WTC11 (cell line): ENCODE data around the gene PKMYT1. TPM values are rescaled to one million over a fixed set of nuclear protein-coding genes. Genes with fewer than 3 reads are reported as not detected.

ENCODE experiments used
- ATAC-seq: fragments of 200-7000 bp; cut with Tn5 transposase; 2 replicates; pipeline ENCODE4 v1.10.0; 2021; ENCODE audit warnings: mild to moderate bottlenecking, moderate library complexity
- CTCF ChIA-PET: fragments of 300-600 bp; sonication (Branson Sonifier 250); formaldehyde crosslinking; loops from one replicate; lab custom pipeline; 2021; ENCODE audit warnings: antibody characterized with exemption; lab: Charles Lee
- POLR2A ChIA-PET: fragments of 350-600 bp; sonication (Branson Sonifier 250); formaldehyde crosslinking; loops from one replicate; lab custom pipeline; 2021; ENCODE audit warnings: antibody characterized with exemption; lab: Charles Lee
- DNase-seq: peaks from one replicate; pipeline ENCODE4 v3.0.0; 2021; ENCODE audit warnings: low spot score
- H3K27ac Mint-ChIP-seq: 2 replicates; pipeline ENCODE4 v1.8.0; 2021; ENCODE audit warnings: mixed read lengths
- H3K27me3 Mint-ChIP-seq: 2 replicates; pipeline ENCODE4 v1.8.0; 2021; ENCODE audit warnings: low read depth, mild to moderate bottlenecking, moderate library complexity, mixed read lengths
- H3K36me3 Mint-ChIP-seq: 2 replicates; pipeline ENCODE4 v1.8.0; 2021; ENCODE audit warnings: mixed read lengths
- H3K4me1 Mint-ChIP-seq: 2 replicates; pipeline ENCODE4 v1.8.0; 2022; ENCODE audit warnings: mixed read lengths
- H3K4me3 Mint-ChIP-seq: 2 replicates; pipeline ENCODE4 v1.8.0; 2021; ENCODE audit warnings: mild to moderate bottlenecking, moderate library complexity, mixed read lengths
- H3K9me3 Mint-ChIP-seq: 2 replicates; pipeline ENCODE4 v1.8.0; 2021; ENCODE audit warnings: mixed read lengths
- FOXK1 ChIP-seq: sonication (generic); formaldehyde crosslinking; IDR thresholded peaks from 2 replicates; pipeline ENCODE4 v1.8.0; 2022; ENCODE audit warnings: mild to moderate bottlenecking, moderate library complexity, missing genetic modification reagents
- GABPB1 ChIP-seq: sonication (generic); formaldehyde crosslinking; IDR thresholded peaks from 2 replicates; pipeline ENCODE4 v1.8.1; 2023; ENCODE audit warnings: mild to moderate bottlenecking, missing genetic modification reagents
- HMGA2 ChIP-seq: fragments of 250-450 bp; sonication (Bioruptor Pico); IDR thresholded peaks from 2 replicates; pipeline ENCODE4 v1.4.0; 2021; ENCODE audit warnings: mild to moderate bottlenecking, moderate library complexity
- IRF2 ChIP-seq: sonication (generic); formaldehyde crosslinking; IDR thresholded peaks from 2 replicates; pipeline ENCODE4 v1.8.0; 2022; ENCODE audit warnings: low read depth, missing genetic modification reagents, borderline replicate concordance
- JAZF1 ChIP-seq: fragments of 250-450 bp; sonication (Bioruptor Pico); IDR thresholded peaks from 2 replicates; pipeline ENCODE4 v1.9.0; 2021; ENCODE audit warnings: moderate library complexity, mild to moderate bottlenecking, inconsistent platforms
- JUN ChIP-seq: sonication (generic); formaldehyde crosslinking; IDR thresholded peaks from 2 replicates; pipeline ENCODE4 v1.8.0; 2023; ENCODE audit warnings: mild to moderate bottlenecking, missing genetic modification reagents
- KAT7 ChIP-seq: sonication (generic); formaldehyde crosslinking; IDR thresholded peaks from 2 replicates; pipeline ENCODE4 v1.8.1; 2023; ENCODE audit warnings: missing genetic modification reagents, mild to moderate bottlenecking, borderline replicate concordance
- MXD4 ChIP-seq: fragments of 250-450 bp; sonication (Bioruptor Pico); IDR thresholded peaks from 2 replicates; pipeline ENCODE4 v1.8.0; 2021; ENCODE audit warnings: mild to moderate bottlenecking, moderate library complexity, borderline replicate concordance
- MYBL2 ChIP-seq: sonication (generic); formaldehyde crosslinking; IDR thresholded peaks from 2 replicates; pipeline ENCODE4 v1.8.1; 2023; ENCODE audit warnings: mild to moderate bottlenecking, moderate library complexity, missing genetic modification reagents
- NR1H2 ChIP-seq: sonication (generic); formaldehyde crosslinking; IDR thresholded peaks from 2 replicates; pipeline ENCODE4 v1.9.0; 2021; ENCODE audit warnings: mild to moderate bottlenecking, moderate library complexity, missing genetic modification reagents
- SMAD4 ChIP-seq: sonication (generic); formaldehyde crosslinking; IDR thresholded peaks from 2 replicates; pipeline ENCODE4 v1.8.0; 2022; ENCODE audit warnings: mild to moderate bottlenecking, missing genetic modification reagents
- SOX15 ChIP-seq: fragments of 250-450 bp; sonication (Bioruptor Pico); IDR thresholded peaks from 2 replicates; pipeline ENCODE4 v1.9.0; 2021; ENCODE audit warnings: mild to moderate bottlenecking
- SP1 ChIP-seq: sonication (generic); formaldehyde crosslinking; conservative IDR thresholded peaks from 2 replicates; pipeline ENCODE4 v1.8.1; 2022; ENCODE audit warnings: missing genetic modification reagents
- TP53 ChIP-seq: sonication (generic); formaldehyde crosslinking; IDR thresholded peaks from 2 replicates; pipeline ENCODE4 v1.8.1; 2023; ENCODE audit warnings: mild to moderate bottlenecking, missing genetic modification reagents
- ZNF219 ChIP-seq: sonication (generic); formaldehyde crosslinking; IDR thresholded peaks from 2 replicates; pipeline ENCODE4 v1.8.0; 2023; ENCODE audit warnings: missing genetic modification reagents, mild to moderate bottlenecking, borderline replicate concordance
- ZNF317 ChIP-seq: sonication (generic); formaldehyde crosslinking; IDR thresholded peaks from 2 replicates; pipeline ENCODE4 v1.8.1; 2023; ENCODE audit warnings: low read depth, mild to moderate bottlenecking, moderate library complexity, missing genetic modification reagents, borderline replicate concordance
- ZNF416 ChIP-seq: fragments of 250-450 bp; sonication (Bioruptor Pico); IDR thresholded peaks from 2 replicates; pipeline ENCODE4 v1.9.0; 2021; ENCODE audit warnings: mild to moderate bottlenecking, inconsistent platforms
- ZNF671 ChIP-seq: fragments of 250-450 bp; sonication (Bioruptor Pico); IDR thresholded peaks from 2 replicates; pipeline ENCODE4 v1.8.0; 2021; ENCODE audit warnings: mild to moderate bottlenecking
- total RNA-seq: library from RNA; stranded (reverse); gene quantifications from 3 replicates; pipeline ENCODE4 v1.2.3, GENCODE V29; 2021
- TF ChIP-seq, protein P1 (sequence below): sonication (generic); formaldehyde crosslinking; IDR thresholded peaks from 2 replicates; pipeline ENCODE4 v1.8.0; 2023; ENCODE audit warnings: mild to moderate bottlenecking, missing genetic modification reagents
- TF ChIP-seq, protein P2 (sequence below): sonication (generic); formaldehyde crosslinking; IDR thresholded peaks from 2 replicates; pipeline ENCODE4 v1.8.1; 2022; ENCODE audit warnings: missing genetic modification reagents, borderline replicate concordance
- TF ChIP-seq, protein P3 (sequence below): sonication (generic); formaldehyde crosslinking; IDR thresholded peaks from 2 replicates; pipeline ENCODE4 v1.8.1; 2022; ENCODE audit warnings: mild to moderate bottlenecking, missing genetic modification reagents, moderate library complexity, borderline replicate concordance
- TF ChIP-seq, protein P4 (sequence below): fragments of 250-450 bp; sonication (Bioruptor Pico); IDR thresholded peaks from 2 replicates; pipeline ENCODE4 v1.8.0; 2021; ENCODE audit warnings: mild to moderate bottlenecking
- TF ChIP-seq, protein P5 (sequence below): sonication (generic); formaldehyde crosslinking; IDR thresholded peaks from 2 replicates; pipeline ENCODE4 v1.8.1; 2023; ENCODE audit warnings: mild to moderate bottlenecking, missing genetic modification reagents, moderate library complexity

Gene PKMYT1
- total RNA-seq, 1 experiment from 2014 or later = 120 TPM

DNA sequence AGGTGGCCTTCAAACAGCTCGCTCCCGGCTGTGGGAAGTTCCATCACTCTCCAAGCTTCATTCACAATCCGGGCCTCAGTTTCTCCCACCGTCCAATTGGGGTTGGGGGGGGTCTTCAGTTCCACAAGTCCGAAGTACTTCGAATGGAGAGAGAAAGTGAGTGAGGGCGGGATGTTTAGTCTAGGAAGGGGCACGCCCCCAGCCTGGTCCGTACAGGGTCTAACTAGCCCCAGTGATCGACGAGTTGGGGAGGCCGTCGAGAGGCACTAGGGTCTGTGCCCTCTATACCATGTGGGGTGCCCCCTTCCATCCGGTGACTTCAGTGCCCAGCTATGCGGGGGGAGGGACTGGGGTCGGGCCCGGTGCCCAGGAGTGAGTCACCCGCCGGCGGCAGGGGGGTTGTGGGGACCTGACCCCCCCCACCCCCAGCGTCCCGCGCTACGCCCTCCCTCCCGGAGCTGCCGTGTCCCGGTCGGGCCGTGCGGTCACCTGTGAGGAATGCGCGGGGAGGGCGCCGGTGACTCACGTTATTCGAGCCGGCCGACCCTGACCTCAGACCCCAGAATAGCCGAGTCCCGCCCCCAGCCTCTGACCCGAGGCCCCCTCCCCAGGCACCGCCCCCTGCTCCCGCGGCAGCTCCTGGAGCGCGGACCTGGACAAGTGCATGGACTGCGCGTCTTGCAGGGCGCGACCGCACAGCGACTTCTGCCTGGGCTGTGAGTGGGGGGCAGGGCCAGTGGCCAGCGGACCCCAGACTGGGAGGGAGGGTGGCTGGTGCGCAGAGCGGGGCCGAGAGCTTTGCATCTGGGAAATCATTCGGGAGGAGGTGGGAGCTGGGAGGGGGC lies 40.6 kb upstream of the PKMYT1 start (continued):
- TF ChIP-seq, protein P1, sequence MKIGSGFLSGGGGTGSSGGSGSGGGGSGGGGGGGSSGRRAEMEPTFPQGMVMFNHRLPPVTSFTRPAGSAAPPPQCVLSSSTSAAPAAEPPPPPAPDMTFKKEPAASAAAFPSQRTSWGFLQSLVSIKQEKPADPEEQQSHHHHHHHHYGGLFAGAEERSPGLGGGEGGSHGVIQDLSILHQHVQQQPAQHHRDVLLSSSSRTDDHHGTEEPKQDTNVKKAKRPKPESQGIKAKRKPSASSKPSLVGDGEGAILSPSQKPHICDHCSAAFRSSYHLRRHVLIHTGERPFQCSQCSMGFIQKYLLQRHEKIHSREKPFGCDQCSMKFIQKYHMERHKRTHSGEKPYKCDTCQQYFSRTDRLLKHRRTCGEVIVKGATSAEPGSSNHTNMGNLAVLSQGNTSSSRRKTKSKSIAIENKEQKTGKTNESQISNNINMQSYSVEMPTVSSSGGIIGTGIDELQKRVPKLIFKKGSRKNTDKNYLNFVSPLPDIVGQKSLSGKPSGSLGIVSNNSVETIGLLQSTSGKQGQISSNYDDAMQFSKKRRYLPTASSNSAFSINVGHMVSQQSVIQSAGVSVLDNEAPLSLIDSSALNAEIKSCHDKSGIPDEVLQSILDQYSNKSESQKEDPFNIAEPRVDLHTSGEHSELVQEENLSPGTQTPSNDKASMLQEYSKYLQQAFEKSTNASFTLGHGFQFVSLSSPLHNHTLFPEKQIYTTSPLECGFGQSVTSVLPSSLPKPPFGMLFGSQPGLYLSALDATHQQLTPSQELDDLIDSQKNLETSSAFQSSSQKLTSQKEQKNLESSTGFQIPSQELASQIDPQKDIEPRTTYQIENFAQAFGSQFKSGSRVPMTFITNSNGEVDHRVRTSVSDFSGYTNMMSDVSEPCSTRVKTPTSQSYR = peak; percentile 58
- no peak for TF ChIP-seq NR1H2 (CRISPR knock-in tag)
- TF ChIP-seq, protein P2, sequence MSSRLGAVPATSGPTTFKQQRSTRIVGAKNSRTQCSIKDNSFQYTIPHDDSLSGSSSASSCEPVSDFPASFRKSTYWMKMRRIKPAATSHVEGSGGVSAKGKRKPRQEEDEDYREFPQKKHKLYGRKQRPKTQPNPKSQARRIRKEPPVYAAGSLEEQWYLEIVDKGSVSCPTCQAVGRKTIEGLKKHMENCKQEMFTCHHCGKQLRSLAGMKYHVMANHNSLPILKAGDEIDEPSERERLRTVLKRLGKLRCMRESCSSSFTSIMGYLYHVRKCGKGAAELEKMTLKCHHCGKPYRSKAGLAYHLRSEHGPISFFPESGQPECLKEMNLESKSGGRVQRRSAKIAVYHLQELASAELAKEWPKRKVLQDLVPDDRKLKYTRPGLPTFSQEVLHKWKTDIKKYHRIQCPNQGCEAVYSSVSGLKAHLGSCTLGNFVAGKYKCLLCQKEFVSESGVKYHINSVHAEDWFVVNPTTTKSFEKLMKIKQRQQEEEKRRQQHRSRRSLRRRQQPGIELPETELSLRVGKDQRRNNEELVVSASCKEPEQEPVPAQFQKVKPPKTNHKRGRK (CRISPR knock-in tag) = no peak
- 0 out of 2 replicates have a peak, but pooled peaks have one; percentile 12 for TF ChIP-seq FOXK1 (CRISPR knock-in tag)

DNA sequence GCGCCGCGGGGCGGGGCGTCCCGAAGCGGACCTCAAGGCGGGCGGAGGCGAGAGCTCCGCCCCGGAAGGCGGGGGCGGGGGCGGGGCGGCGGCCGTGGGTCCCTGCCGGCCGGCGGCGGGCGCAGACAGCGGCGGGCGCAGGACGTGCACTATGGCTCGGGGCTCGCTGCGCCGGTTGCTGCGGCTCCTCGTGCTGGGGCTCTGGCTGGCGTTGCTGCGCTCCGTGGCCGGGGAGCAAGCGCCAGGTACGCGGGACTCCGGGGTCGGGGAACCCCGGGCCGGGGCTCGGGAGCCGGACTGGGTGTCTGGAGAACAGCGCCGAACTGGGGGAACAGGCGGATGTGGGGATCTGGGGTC lies 40.0 kb upstream of the PKMYT1 start, which contains the start of gene TNFRSF12A:
TNFRSF12A (plus strand) TSS at position 122 of the 357 bp plus-strand sequence; CDS start at position 152, 30 bp downstream.
- Mint-ChIP-seq H3K9me3 (no peaks in the 10 kb centered on the region), H3K4me3 (peak within 1 kb of the TSS; percentile 86), H3K36me3 (peaks cover 18% of the 10 kb centered on the region), H3K4me1 (peaks cover 54% of the 10 kb centered on the region), H3K27ac (peak within 1 kb of the TSS; percentile 99), H3K27me3 (peaks cover 2% of the 10 kb centered on the region; the same call in 1 of the 2 replicates)
- DNase-seq (peak; percentile 80), ATAC-seq (peak; percentile 0)
- CTCF ChIA-PET = interaction anchor here (0.7 to 8.6 kb wide), 19 partner anchors 11 to 146 kb away, joined by 3 to 360 read pairs (median 4); partner anchors contain the start of genes CLDN9, FLYWCH1, KREMEN2 and ZSCAN10
- POLR2A ChIA-PET = interaction anchor here (0.6 to 17.1 kb wide), 12 partner anchors 10 to 130 kb away, joined by 3 to 502 read pairs (median 6); partner anchors contain the start of genes CLDN9 and ZSCAN10
- TF ChIP-seq HMGA2 (no peak), ZNF671 (CRISPR knock-in tag) (no peak), TP53 (no peak), MYBL2 (CRISPR knock-in tag) (peak; percentile 40; the same call in 1 of the 2 replicates), JAZF1 (CRISPR knock-in tag) (no peak), SMAD4 (CRISPR knock-in tag) (no peak), IRF2 (CRISPR knock-in tag) (no peak), ZNF416 (CRISPR knock-in tag) (no peak), SOX15 (CRISPR knock-in tag) (no peak), GABPB1 (no peak), ZNF219 (CRISPR knock-in tag) (0 out of 2 replicates have a peak, but pooled peaks have one; percentile 73), KAT7 (CRISPR knock-in tag) (no peak), SP1 (peak; percentile 81), JUN (CRISPR knock-in tag) (0 out of 2 replicates have a peak, but pooled peaks have one; percentile 28), MXD4 (CRISPR knock-in tag) (no peak), ZNF317 (CRISPR knock-in tag) (no peak; the same call in 1 of the 2 replicates)
- TF ChIP-seq, protein P3, sequence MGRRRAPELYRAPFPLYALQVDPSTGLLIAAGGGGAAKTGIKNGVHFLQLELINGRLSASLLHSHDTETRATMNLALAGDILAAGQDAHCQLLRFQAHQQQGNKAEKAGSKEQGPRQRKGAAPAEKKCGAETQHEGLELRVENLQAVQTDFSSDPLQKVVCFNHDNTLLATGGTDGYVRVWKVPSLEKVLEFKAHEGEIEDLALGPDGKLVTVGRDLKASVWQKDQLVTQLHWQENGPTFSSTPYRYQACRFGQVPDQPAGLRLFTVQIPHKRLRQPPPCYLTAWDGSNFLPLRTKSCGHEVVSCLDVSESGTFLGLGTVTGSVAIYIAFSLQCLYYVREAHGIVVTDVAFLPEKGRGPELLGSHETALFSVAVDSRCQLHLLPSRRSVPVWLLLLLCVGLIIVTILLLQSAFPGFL (CRISPR knock-in tag) = no peak
- TF ChIP-seq, protein P1 = 0 out of 2 replicates have a peak, but pooled peaks have one; percentile 34
- TF ChIP-seq, protein P4, sequence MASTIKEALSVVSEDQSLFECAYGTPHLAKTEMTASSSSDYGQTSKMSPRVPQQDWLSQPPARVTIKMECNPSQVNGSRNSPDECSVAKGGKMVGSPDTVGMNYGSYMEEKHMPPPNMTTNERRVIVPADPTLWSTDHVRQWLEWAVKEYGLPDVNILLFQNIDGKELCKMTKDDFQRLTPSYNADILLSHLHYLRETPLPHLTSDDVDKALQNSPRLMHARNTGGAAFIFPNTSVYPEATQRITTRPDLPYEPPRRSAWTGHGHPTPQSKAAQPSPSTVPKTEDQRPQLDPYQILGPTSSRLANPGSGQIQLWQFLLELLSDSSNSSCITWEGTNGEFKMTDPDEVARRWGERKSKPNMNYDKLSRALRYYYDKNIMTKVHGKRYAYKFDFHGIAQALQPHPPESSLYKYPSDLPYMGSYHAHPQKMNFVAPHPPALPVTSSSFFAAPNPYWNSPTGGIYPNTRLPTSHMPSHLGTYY (CRISPR knock-in tag) = no peak
- TF ChIP-seq, protein P5, sequence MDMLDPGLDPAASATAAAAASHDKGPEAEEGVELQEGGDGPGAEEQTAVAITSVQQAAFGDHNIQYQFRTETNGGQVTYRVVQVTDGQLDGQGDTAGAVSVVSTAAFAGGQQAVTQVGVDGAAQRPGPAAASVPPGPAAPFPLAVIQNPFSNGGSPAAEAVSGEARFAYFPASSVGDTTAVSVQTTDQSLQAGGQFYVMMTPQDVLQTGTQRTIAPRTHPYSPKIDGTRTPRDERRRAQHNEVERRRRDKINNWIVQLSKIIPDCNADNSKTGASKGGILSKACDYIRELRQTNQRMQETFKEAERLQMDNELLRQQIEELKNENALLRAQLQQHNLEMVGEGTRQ (CRISPR knock-in tag) = no peak
